Measurements from ENCODE around the gene MGAT4A. TPM values are rescaled to one million over a fixed set of nuclear protein-coding genes. Genes with fewer than 3 reads are reported as not detected.

The MGAT4A gene
- total and polyA plus RNA-seq, 2 of the 13 experiments (the other 11 are each of a cell fraction or from before 2014, with no cell fraction given), result 47.2 to 90.9 TPM

DNA sequence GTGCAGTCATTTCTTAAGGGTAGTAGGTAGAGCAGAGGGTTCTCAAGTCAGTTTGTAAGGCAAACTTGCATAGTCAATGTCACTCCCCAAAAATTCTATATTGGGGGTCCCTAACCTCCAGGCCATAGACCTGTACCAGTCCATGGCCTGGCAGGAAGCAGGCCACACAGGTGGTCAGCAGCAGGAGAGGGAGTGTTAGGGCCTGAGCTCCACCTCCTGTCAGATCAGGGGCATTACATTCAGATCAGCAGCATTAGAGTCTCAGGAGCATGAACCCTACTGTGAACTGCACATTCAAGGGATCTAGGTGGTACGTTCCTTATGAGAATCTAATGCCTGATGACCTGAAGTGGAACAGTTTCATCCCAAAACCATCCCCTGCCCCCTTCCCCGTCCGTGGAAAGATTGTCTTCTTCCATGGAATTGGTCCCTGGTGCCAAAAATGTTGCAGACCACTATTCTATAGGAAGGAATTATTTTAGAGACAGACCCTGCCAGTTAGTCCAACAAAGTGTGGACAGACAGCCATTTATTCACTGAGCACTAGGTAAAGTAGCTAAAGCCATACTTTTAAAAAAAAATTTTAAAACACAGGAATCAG lies 129.3 kb downstream of the MGAT4A start (continued):
- TF ChIP-seq, protein P1, sequence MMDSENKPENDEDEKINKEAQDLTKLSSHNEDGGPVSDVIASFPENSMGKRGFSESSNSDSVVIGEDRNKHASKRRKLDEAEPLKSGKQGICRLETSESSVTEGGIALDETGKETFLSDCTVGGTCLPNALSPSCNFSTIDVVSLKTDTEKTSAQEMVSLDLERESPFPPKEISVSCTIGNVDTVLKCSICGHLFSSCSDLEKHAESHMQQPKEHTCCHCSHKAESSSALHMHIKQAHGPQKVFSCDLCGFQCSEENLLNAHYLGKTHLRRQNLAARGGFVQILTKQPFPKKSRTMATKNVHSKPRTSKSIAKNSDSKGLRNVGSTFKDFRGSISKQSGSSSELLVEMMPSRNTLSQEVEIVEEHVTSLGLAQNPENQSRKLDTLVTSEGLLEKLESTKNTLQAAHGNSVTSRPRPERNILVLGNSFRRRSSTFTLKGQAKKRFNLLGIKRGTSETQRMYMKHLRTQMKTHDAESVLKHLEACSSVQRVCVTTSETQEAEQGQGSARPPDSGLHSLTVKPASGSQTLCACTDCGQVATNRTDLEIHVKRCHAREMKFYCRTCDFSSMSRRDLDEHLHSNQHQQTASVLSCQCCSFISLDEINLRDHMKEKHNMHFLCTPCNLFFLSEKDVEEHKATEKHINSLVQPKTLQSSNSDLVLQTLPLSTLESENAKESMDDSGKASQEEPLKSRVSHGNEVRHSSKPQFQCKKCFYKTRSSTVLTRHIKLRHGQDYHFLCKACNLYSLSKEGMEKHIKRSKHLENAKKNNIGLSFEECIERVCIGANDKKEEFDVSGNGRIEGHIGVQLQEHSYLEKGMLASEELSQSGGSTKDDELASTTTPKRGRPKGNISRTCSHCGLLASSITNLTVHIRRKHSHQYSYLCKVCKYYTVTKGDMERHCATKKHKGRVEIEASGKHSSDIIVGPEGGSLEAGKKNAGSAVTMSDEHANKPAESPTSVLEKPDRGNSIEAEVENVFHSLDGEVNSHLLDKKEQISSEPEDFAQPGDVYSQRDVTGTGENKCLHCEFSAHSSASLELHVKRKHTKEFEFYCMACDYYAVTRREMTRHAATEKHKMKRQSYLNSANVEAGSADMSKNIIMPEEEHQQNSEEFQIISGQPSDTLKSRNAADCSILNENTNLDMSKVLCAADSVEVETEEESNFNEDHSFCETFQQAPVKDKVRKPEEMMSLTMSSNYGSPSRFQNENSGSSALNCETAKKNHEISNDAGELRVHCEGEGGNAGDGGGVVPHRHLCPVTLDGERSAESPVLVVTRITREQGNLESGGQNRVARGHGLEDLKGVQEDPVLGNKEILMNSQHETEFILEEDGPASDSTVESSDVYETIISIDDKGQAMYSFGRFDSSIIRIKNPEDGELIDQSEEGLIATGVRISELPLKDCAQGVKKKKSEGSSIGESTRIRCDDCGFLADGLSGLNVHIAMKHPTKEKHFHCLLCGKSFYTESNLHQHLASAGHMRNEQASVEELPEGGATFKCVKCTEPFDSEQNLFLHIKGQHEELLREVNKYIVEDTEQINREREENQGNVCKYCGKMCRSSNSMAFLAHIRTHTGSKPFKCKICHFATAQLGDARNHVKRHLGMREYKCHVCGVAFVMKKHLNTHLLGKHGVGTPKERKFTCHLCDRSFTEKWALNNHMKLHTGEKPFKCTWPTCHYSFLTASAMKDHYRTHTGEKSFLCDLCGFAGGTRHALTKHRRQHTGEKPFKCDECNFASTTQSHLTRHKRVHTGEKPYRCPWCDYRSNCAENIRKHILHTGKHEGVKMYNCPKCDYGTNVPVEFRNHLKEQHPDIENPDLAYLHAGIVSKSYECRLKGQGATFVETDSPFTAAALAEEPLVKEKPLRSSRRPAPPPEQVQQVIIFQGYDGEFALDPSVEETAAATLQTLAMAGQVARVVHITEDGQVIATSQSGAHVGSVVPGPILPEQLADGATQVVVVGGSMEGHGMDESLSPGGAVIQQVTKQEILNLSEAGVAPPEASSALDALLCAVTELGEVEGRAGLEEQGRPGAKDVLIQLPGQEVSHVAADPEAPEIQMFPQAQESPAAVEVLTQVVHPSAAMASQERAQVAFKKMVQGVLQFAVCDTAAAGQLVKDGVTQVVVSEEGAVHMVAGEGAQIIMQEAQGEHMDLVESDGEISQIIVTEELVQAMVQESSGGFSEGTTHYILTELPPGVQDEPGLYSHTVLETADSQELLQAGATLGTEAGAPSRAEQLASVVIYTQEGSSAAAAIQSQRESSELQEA (CRISPR knock-in tag; IDR thresholded peaks at IDR 0.05; ENCODE audit: not compliant biosample characterization), result no peak
- TF ChIP-seq ZNF10 (CRISPR knock-in tag; IDR thresholded peaks at IDR 0.05; ENCODE audit: borderline replicate concordance, low read depth) (no peak), ZNF382 (CRISPR knock-in tag; IDR thresholded peaks at IDR 0.05; ENCODE audit: borderline replicate concordance) (no peak), SMC3 (IDR thresholded peaks at IDR 0.05; ENCODE audit: low read length) (peak; percentile 95), EEA1 (CRISPR knock-in tag; IDR thresholded peaks at IDR 0.05; ENCODE audit: borderline replicate concordance) (no peak), SATB2 (CRISPR knock-in tag; IDR thresholded peaks at IDR 0.05) (no peak), BRCA1 (CRISPR knock-in tag; IDR thresholded peaks at IDR 0.05) (no peak), ZNF563 (CRISPR knock-in tag; IDR thresholded peaks at IDR 0.05) (no peak), BRD4 (CRISPR knock-in tag; IDR thresholded peaks at IDR 0.05) (no peak), SCMH1 (CRISPR knock-in tag; IDR thresholded peaks at IDR 0.05; ENCODE audit: borderline replicate concordance) (no peak)
- TF ChIP-seq, protein P2, sequence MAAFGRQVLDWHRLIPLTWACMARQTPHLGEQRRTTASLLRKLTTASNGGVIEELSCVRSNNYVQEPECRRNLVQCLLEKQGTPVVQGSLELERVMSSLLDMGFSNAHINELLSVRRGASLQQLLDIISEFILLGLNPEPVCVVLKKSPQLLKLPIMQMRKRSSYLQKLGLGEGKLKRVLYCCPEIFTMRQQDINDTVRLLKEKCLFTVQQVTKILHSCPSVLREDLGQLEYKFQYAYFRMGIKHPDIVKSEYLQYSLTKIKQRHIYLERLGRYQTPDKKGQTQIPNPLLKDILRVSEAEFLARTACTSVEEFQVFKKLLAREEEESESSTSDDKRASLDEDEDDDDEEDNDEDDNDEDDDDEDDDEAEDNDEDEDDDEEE (CRISPR knock-in tag; IDR thresholded peaks at IDR 0.05), result no peak
- TF ChIP-seq, protein P3, sequence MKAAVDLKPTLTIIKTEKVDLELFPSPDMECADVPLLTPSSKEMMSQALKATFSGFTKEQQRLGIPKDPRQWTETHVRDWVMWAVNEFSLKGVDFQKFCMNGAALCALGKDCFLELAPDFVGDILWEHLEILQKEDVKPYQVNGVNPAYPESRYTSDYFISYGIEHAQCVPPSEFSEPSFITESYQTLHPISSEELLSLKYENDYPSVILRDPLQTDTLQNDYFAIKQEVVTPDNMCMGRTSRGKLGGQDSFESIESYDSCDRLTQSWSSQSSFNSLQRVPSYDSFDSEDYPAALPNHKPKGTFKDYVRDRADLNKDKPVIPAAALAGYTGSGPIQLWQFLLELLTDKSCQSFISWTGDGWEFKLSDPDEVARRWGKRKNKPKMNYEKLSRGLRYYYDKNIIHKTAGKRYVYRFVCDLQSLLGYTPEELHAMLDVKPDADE (CRISPR knock-in tag; IDR thresholded peaks at IDR 0.05), result no peak
- TF ChIP-seq, protein P4, sequence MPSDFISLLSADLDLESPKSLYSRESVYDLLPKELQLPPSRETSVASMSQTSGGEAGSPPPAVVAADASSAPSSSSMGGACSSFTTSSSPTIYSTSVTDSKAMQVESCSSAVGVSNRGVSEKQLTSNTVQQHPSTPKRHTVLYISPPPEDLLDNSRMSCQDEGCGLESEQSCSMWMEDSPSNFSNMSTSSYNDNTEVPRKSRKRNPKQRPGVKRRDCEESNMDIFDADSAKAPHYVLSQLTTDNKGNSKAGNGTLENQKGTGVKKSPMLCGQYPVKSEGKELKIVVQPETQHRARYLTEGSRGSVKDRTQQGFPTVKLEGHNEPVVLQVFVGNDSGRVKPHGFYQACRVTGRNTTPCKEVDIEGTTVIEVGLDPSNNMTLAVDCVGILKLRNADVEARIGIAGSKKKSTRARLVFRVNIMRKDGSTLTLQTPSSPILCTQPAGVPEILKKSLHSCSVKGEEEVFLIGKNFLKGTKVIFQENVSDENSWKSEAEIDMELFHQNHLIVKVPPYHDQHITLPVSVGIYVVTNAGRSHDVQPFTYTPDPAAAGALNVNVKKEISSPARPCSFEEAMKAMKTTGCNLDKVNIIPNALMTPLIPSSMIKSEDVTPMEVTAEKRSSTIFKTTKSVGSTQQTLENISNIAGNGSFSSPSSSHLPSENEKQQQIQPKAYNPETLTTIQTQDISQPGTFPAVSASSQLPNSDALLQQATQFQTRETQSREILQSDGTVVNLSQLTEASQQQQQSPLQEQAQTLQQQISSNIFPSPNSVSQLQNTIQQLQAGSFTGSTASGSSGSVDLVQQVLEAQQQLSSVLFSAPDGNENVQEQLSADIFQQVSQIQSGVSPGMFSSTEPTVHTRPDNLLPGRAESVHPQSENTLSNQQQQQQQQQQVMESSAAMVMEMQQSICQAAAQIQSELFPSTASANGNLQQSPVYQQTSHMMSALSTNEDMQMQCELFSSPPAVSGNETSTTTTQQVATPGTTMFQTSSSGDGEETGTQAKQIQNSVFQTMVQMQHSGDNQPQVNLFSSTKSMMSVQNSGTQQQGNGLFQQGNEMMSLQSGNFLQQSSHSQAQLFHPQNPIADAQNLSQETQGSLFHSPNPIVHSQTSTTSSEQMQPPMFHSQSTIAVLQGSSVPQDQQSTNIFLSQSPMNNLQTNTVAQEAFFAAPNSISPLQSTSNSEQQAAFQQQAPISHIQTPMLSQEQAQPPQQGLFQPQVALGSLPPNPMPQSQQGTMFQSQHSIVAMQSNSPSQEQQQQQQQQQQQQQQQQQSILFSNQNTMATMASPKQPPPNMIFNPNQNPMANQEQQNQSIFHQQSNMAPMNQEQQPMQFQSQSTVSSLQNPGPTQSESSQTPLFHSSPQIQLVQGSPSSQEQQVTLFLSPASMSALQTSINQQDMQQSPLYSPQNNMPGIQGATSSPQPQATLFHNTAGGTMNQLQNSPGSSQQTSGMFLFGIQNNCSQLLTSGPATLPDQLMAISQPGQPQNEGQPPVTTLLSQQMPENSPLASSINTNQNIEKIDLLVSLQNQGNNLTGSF (CRISPR knock-in tag; IDR thresholded peaks at IDR 0.05), result no peak
